ENCODE results near the gene MAPK8IP2.
A peak's percentile ranks its signal among the peaks of the same experiment; 100 is the strongest.

Gene MAPK8IP2

DNA sequence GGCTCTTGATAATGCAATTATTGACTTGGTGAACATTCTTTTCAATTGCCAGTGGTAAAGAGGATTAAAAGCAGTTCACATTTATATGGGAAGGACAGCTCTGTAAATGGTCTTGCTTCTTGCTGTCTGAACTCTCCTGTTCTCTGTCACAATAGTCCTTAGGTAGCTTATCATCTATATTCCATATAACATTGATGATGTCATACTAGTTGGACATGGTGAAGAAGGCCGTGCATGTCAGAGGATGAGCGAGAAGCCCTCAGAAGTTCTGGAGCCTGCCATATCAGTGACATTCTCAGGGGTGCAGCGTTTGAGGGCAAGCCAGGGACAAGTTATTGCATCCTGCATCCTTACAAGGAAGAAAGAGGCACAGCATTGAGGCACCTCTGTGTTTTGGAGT lies 15.4 kb upstream of the MAPK8IP2 start:
- no peaks in the 10 kb centered on the region for H3K9me3 ChIP-seq (ENCODE audit: control insufficient read depth, insufficient read depth, low read depth, low read length)
- ChIA-PET POLR2A (interaction anchor here (0.5 to 1.1 kb wide), 4 partner anchors 22 to 324 kb away, joined by 3 to 6 read pairs (median 4); partner anchors contain the start of genes MAPK12, SCO2 and SYCE3), CTCF (interaction anchor here (1.4 to 2.6 kb wide), 2 partner anchors 22 to 60 kb away, joined by 7 read pairs; partner anchors contain the start of genes SCO2 and SYCE3)
- H3K4me3 ChIP-seq (ENCODE audit: low read depth, low read length): no peak overlapping the region
- peaks cover 12 to 26% of the 10 kb centered on the region in 2 experiments for H3K36me3 ChIP-seq (ENCODE audit: control insufficient read depth in 2 of 2, insufficient read depth in 1 of 2, low read length in 2 of 2)
- H3K4me1 ChIP-seq (ENCODE audit: control insufficient read depth, insufficient read depth, low read length): peaks cover 3% of the 10 kb centered on the region; the same call in 1 of the 2 replicates
- no peak overlapping the region for H3K27ac ChIP-seq (ENCODE audit: extremely low read depth, low read depth, low read length)
- peak; percentile 77 for TF ChIP-seq ATF2 (tag by site-specific recombination; IDR thresholded peaks at IDR 0.05; ENCODE audit: low read depth)
- TF ChIP-seq, protein P1, sequence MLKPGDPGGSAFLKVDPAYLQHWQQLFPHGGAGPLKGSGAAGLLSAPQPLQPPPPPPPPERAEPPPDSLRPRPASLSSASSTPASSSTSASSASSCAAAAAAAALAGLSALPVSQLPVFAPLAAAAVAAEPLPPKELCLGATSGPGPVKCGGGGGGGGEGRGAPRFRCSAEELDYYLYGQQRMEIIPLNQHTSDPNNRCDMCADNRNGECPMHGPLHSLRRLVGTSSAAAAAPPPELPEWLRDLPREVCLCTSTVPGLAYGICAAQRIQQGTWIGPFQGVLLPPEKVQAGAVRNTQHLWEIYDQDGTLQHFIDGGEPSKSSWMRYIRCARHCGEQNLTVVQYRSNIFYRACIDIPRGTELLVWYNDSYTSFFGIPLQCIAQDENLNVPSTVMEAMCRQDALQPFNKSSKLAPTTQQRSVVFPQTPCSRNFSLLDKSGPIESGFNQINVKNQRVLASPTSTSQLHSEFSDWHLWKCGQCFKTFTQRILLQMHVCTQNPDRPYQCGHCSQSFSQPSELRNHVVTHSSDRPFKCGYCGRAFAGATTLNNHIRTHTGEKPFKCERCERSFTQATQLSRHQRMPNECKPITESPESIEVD (tag by site-specific recombination; IDR thresholded peaks at IDR 0.05): no peak

- POLR2A ChIA-PET: no interaction called here
- Histone ChIP-seq H3K4me1 (ENCODE audit: control insufficient read depth, insufficient read depth, low read length) (peaks cover 3% of the 10 kb centered on the region; the same call in 1 of the 2 replicates), H3K27ac (ENCODE audit: extremely low read depth, low read depth, low read length) (no peak overlapping the region), H3K9me3 (ENCODE audit: control insufficient read depth, insufficient read depth, low read depth, low read length) (no peaks in the 10 kb centered on the region), H3K36me3 (ENCODE audit: control insufficient read depth in 2 of 2, insufficient read depth in 1 of 2, low read length in 2 of 2) (peaks cover 6 to 21% of the 10 kb centered on the region in 2 experiments; a peak in 2 of 3 replicates), H3K4me3 (ENCODE audit: low read depth, low read length) (no peak overlapping the region)
- TF ChIP-seq HOXC10 (CRISPR knock-in tag; IDR thresholded peaks at IDR 0.05) (no peak), ZNF660 (tag by site-specific recombination; IDR thresholded peaks at IDR 0.05) (no peak), SETDB1 (IDR thresholded peaks at IDR 0.05; ENCODE audit: insufficient read length, low read length) (no peak), GLIS1 (tag by site-specific recombination; IDR thresholded peaks at IDR 0.05) (no peak), ZNF837 (tag by site-specific recombination; IDR thresholded peaks at IDR 0.05) (no peak), ZNF211 (tag by site-specific recombination; IDR thresholded peaks at IDR 0.05; ENCODE audit: low read depth) (no peak), ZNF280C (tag by site-specific recombination; IDR thresholded peaks at IDR 0.05) (no peak), ZNF792 (tag by site-specific recombination; IDR thresholded peaks at IDR 0.05) (no peak), ZNF398 (tag by site-specific recombination; IDR thresholded peaks at IDR 0.05) (no peak), ZNF274 (IDR thresholded peaks at IDR 0.05; ENCODE audit: low read length) (no peak), ZNF274 (tag by site-specific recombination; IDR thresholded peaks at IDR 0.05; ENCODE audit: borderline replicate concordance) (no peak), GLI4 (tag by site-specific recombination; IDR thresholded peaks at IDR 0.05) (no peak), ZNF335 (tag by site-specific recombination; conservative IDR thresholded peaks at IDR 0.05) (no peak), ZNF513 (tag by site-specific recombination; IDR thresholded peaks at IDR 0.05) (no peak)
- TF ChIP-seq, protein P2, sequence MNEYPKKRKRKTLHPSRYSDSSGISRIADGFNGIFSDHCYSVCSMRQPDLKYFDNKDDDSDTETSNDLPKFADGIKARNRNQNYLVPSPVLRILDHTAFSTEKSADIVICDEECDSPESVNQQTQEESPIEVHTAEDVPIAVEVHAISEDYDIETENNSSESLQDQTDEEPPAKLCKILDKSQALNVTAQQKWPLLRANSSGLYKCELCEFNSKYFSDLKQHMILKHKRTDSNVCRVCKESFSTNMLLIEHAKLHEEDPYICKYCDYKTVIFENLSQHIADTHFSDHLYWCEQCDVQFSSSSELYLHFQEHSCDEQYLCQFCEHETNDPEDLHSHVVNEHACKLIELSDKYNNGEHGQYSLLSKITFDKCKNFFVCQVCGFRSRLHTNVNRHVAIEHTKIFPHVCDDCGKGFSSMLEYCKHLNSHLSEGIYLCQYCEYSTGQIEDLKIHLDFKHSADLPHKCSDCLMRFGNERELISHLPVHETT (tag by site-specific recombination; IDR thresholded peaks at IDR 0.05): no peak
- CTCF ChIA-PET: interaction anchor here (2.6 kb wide), 1 partner anchor 23 kb away, joined by 7 read pairs; the partner anchor contains the start of gene SYCE3
Measured at GRCh38 chr22:50585781-50586180, 14.8 kb upstream of the MAPK8IP2 start.
